Measurements from ENCODE around the gene AKT1.

DNA sequence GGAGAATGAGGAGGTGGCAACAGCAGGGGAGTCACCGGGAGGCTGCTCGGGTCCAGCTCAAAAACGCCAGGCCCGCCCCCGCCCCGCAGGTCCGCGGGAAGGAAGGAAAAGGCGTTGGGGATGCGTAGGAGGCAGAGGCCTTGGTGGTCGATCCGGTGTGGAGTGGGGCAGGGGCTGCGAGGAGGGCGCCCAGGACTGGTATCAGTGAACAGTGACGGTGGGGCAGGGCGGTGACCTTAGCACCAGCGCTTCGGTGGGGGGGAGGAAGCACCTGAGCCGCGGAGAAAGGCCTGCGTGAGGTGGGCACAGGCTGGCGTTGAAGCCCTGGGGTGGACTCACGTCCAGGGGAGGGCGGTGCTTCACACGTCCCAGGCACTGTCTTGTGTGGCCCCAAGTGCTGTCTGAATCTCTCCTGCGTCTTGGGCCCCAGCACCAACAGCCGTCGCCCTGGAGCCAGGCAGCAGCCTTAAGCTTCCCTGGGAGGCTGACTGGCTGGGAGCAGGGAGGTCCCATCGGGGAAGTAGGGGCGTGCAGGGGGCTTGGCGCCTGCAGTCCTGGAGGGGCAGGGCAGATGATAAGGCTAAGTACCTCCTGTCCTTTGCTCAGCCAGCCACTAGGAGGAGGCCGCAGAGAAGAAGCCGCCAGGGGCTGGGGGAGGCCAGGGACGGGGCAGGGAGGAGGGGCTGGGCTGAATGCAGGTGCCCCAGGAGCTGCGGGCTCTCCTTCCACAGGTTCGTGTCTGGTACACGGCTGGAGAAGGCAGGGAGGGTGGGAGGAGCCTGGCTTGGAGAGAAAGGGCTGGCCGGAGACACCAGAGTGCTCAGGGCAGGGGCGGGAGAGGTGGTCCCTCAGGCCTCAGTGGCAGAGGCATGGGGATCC lies 31.9 kb upstream of the AKT1 start:
- TF ChIP-seq, protein P1, sequence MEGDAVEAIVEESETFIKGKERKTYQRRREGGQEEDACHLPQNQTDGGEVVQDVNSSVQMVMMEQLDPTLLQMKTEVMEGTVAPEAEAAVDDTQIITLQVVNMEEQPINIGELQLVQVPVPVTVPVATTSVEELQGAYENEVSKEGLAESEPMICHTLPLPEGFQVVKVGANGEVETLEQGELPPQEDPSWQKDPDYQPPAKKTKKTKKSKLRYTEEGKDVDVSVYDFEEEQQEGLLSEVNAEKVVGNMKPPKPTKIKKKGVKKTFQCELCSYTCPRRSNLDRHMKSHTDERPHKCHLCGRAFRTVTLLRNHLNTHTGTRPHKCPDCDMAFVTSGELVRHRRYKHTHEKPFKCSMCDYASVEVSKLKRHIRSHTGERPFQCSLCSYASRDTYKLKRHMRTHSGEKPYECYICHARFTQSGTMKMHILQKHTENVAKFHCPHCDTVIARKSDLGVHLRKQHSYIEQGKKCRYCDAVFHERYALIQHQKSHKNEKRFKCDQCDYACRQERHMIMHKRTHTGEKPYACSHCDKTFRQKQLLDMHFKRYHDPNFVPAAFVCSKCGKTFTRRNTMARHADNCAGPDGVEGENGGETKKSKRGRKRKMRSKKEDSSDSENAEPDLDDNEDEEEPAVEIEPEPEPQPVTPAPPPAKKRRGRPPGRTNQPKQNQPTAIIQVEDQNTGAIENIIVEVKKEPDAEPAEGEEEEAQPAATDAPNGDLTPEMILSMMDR (conservative IDR thresholded peaks at IDR 0.05): no peak; the same call in 1 of the 2 replicates
- TF ChIP-seq ZFX (IDR thresholded peaks at IDR 0.05): no peak
